Skeletal muscle tissue (tissue), 4 donors: ENCODE data around the gene NOM1. TPM values are rescaled to one million over a fixed set of nuclear protein-coding genes. Genes with fewer than 3 reads are reported as not detected.

Source experiments
- H3K27ac ChIP-seq: one replicate; pipeline ENCODE4 v1.7.0; 2013; ENCODE audit warnings: mild to moderate bottlenecking, low read depth, low read length, inconsistent platforms
- H3K27me3 ChIP-seq, 3 donors: one replicate each; pipeline ENCODE4 v1.7.0; 2013; ENCODE audit warnings: low read length in 3 of 3; ENCODE audit not compliant: control insufficient read depth in 3 of 3, insufficient read depth in 3 of 3
- H3K36me3 ChIP-seq, 3 donors: one replicate each; pipeline ENCODE4 v1.7.0; 2013; ENCODE audit warnings: low read length in 3 of 3; ENCODE audit not compliant: control insufficient read depth in 3 of 3, insufficient read depth in 3 of 3
- H3K4me1 ChIP-seq, 3 donors: one replicate each; pipeline ENCODE4 v1.7.0; 2013; ENCODE audit warnings: low read length in 3 of 3, mild to moderate bottlenecking in 3 of 3; ENCODE audit not compliant: control insufficient read depth in 3 of 3, insufficient read depth in 3 of 3
- H3K4me3 ChIP-seq, 3 donors: one replicate each; pipeline ENCODE4 v1.7.0; 2013; ENCODE audit warnings: low read length in 3 of 3
- H3K9ac ChIP-seq, 3 donors: one replicate each; pipeline ENCODE4 v1.7.0; 2013; ENCODE audit warnings: low read length in 3 of 3, mild to moderate bottlenecking in 3 of 3, moderate library complexity in 2 of 3, low read depth in 1 of 3
- H3K9me3 ChIP-seq, 3 donors: one replicate each; pipeline ENCODE4 v1.7.0; 2013; ENCODE audit warnings: low read length in 3 of 3; ENCODE audit not compliant: control insufficient read depth in 3 of 3
- total RNA-seq: library from RNA; depleted of rRNA; stranded (reverse); fragments of >200 nt; gene quantifications from one replicate; pipeline ENCODE4 v1.2.3, GENCODE V29; 2014
- donor health status: Osteomylitis.

Gene NOM1
- total RNA-seq, 1 donor from 2014 or later = 17.2 TPM

GRCh38 chr7:157003445-157003755 lies 53.9 kb downstream of the NOM1 start:
- Histone ChIP-seq H3K27ac (no peak overlapping the region), H3K36me3 (no peaks in the 10 kb centered on the region), H3K4me3 (no peak overlapping the region), H3K9ac (no peak overlapping the region), H3K9me3 (no peaks in the 10 kb centered on the region), H3K27me3 (peaks cover 87 to 97% (median 95%) of the 10 kb centered on the region in 3 donors), H3K4me1 (peaks cover 19 to 27% (median 22%) of the 10 kb centered on the region in 3 donors)

DNA sequence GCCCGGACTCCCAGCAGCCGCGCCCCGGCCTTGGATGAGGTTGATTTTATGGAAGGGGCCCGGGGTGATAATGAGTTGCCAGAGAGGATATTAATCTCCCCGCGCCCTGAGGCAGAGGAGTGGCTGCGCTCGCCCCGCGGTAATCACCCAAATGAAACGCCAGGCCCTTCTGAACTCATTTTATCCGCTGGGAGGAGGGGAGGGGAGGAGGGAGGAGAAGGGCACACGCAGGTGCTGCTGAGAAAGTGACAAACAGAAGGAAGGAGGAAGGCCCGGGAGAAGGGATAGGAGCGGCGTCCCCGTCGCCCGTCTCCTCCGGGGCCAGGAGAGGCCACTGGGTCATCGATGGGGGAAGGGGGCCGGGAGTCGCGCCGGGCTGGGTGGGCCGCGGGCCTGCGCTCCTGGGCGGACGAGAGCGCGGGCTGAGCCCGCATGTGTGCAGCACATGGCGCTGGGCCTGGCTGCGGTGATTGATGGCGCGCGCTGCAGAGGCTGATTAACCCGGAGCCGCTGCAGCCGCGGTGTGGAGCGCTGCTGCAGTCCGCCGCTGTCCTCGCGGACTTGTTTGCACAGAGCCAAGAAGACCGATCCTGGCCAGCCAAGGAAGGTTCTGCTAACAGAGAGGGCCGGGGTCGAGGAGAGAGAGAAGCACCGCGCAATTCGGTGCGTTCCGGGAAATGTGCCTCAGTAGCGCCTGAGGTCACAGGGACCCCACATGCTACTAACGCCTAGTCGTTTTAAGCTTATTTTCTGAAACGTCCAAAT lies 54.4 kb downstream of the NOM1 start:
- Histone ChIP-seq H3K36me3 (no peaks in the 10 kb centered on the region), H3K27ac (no peak overlapping the region), H3K4me1 (peaks cover 19 to 27% (median 24%) of the 10 kb centered on the region in 3 donors), H3K9ac (no peak overlapping the region), H3K27me3 (peaks cover 87 to 97% (median 95%) of the 10 kb centered on the region in 3 donors), H3K4me3 (peak overlapping the region in 2 of 3 donors; percentile 27 to 41), H3K9me3 (no peaks in the 10 kb centered on the region)

- H3K9ac ChIP-seq = no peak overlapping the region
- H3K27ac ChIP-seq = no peak overlapping the region
- peaks cover 19 to 33% (median 28%) of the 10 kb centered on the region in 3 donors for H3K4me1 ChIP-seq
- peaks cover 87 to 96% (median 95%) of the 10 kb centered on the region in 3 donors for H3K27me3 ChIP-seq
- no peaks in the 10 kb centered on the region for H3K9me3 ChIP-seq
- H3K36me3 ChIP-seq = no peaks in the 10 kb centered on the region
- peak overlapping the region in 1 of 3 donors; percentile 27 for H3K4me3 ChIP-seq
Measured at GRCh38 chr7:157004521-157005455, 55.3 kb downstream of the NOM1 start.

- Histone ChIP-seq H3K36me3 (no peaks in the 10 kb centered on the region), H3K4me1 (peaks cover 18 to 31% (median 28%) of the 10 kb centered on the region in 3 donors)
Measured at GRCh38 chr7:157005456-157006204, 56.1 kb downstream of the NOM1 start.

GRCh38 chr7:157006205-157006747 lies 56.8 kb downstream of the NOM1 start:
- no peaks in the 10 kb centered on the region for H3K36me3 ChIP-seq
- H3K9me3 ChIP-seq = no peaks in the 10 kb centered on the region
- no peak overlapping the region for H3K27ac ChIP-seq
- no peak overlapping the region for H3K9ac ChIP-seq
- H3K4me3 ChIP-seq = no peak overlapping the region
- peaks cover 17 to 33% (median 32%) of the 10 kb centered on the region in 3 donors for H3K4me1 ChIP-seq
- H3K27me3 ChIP-seq = peaks cover 81 to 93% (median 91%) of the 10 kb centered on the region in 3 donors

More at GRCh38 chr7:157005456-157006204, 56.1 kb downstream of the NOM1 start:
- no peak overlapping the region for H3K9ac ChIP-seq
- H3K9me3 ChIP-seq = no peaks in the 10 kb centered on the region
- peak overlapping the region in 1 of 3 donors; percentile 29 for H3K4me3 ChIP-seq
- no peak overlapping the region for H3K27ac ChIP-seq
- H3K27me3 ChIP-seq = peaks cover 83 to 94% (median 93%) of the 10 kb centered on the region in 3 donors

DNA sequence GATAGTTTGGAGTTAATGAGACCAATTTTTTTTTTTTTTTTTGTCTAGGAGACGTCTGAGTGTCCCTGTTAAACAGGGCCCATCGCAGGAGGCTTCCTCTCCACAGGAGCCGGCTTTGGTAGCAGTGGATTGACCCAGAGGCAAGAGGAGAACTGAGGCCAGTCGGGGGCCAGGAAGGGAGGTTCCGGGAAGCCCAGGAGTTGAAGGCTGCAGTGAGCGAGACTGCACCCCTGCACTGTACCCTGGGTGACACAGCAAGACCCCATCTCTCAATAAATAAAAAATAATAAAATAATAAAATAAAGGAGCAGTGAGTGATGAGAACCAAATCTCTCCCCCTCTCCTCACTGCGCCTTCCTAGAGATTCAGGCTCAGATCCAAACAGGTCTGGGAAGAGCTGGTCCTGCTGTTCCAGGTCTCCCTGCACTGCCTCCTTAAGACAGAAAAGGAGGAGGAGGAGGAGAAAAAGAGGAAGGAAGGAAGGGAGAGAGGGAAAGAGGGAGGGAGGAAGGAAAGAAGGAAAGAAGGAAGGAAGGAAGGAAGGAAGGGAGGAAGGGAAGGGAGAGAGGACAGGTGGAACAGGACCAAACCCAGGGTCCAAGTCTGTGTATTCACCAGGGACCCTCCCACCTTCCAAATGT lies 57.4 kb downstream of the NOM1 start:
- no peaks in the 10 kb centered on the region for H3K9me3 ChIP-seq
- H3K4me1 ChIP-seq = peaks cover 17 to 34% (median 34%) of the 10 kb centered on the region in 3 donors
- peaks cover 81 to 93% (median 91%) of the 10 kb centered on the region in 3 donors for H3K27me3 ChIP-seq
- H3K27ac ChIP-seq = no peak overlapping the region
- H3K4me3 ChIP-seq = no peak overlapping the region
- H3K9ac ChIP-seq = no peak overlapping the region
- H3K36me3 ChIP-seq = no peaks in the 10 kb centered on the region

DNA sequence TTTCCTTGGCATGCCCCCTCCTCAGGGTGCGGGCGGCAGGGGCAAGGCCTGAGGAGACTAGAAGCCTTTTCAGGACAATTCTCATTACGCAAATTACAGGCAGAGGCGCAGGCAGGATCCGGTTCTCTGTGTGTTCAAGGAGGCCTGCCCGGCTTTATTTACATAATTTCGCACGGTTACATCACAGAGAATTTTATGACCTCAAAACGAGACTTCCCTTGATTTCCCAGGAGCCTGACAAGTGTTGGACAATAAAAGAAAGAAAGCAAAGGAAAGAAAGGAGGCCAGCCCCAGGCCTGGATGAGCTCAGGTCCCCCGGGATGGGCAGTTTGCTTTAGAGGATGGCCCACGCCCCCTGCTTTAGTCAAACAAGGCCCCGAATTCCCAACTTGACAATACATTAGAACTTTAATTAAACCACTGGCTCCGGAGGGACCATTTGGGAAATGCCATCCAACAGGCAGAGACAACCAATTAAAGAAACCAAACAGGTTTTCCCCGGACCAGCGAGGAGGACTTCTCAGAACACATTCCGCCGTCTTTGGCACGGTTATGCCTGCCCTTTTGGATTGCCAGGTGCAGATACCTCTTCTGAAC lies 58.1 kb downstream of the NOM1 start:
- H3K4me3 ChIP-seq = no peak overlapping the region
- peaks cover 16 to 28% (median 28%) of the 10 kb centered on the region in 3 donors for H3K4me1 ChIP-seq
- no peak overlapping the region for H3K27ac ChIP-seq
- H3K36me3 ChIP-seq = no peaks in the 10 kb centered on the region
- no peak overlapping the region for H3K9ac ChIP-seq
- H3K9me3 ChIP-seq = no peaks in the 10 kb centered on the region
- peaks cover 79 to 92% (median 90%) of the 10 kb centered on the region in 3 donors for H3K27me3 ChIP-seq

DNA sequence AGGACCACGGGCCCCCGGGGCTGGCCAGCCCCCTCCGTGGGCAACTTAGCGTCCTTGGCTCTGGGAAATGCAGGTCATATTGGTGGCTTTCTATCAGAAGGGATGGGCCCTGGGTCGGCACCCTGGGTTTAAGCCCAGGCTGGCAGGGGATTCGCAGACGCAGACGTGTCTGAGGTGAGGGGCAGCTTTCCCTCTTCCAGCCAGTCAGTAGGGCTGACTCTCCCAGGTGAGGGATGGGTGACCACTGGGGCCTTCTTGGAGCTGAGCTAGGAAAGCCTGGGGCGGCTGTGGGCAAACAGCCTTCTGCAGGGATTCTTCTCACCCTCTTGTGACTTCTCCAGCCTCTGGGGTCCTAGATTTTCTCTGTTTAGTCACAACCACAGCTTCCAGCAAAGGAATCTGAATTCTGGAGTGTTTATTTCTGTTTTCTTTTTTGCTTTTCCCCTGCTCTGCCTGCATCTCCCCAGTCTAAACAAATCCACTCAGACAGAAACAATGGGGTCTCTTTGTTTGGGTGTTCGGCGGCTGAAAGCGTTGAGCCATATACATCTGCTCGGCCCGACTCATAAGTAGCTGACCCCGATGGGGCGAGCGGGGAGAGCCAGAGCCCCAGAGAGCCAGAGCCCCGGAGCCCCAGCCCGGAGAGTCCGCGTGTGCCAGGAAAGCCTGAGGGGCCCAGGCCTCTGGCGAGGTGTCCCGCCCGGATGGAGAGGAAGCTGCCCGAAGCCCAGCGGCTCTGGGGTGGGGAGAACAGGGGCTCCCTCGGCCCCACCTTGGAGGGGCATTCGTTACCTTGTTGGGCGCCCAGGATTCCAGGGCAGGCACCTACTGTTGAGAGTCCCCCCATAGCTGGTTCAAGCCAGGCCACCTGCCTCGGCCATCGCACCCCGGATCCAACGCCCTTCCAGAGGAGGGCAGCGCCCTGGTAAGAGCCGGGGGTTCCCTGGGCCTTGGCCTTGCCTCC lies 59.0 kb downstream of the NOM1 start:
- H3K27me3 ChIP-seq = peaks cover 78 to 92% (median 90%) of the 10 kb centered on the region in 3 donors
- no peak overlapping the region for H3K4me3 ChIP-seq

More for the DNA sequence above, 59.0 kb downstream of the NOM1 start:
- Histone ChIP-seq H3K27ac (no peak overlapping the region), H3K4me1 (peaks cover 13 to 27% (median 25%) of the 10 kb centered on the region in 3 donors), H3K9me3 (no peaks in the 10 kb centered on the region), H3K36me3 (no peaks in the 10 kb centered on the region), H3K9ac (no peak overlapping the region)
